K562 (cell line): Measurements from ENCODE around the gene RNASEH2C. TPM values are rescaled to one million over a fixed set of nuclear protein-coding genes. Genes with fewer than 3 reads are reported as not detected.
A peak's percentile ranks its signal among the peaks of the same experiment; 100 is the strongest.

Experiments
- HSF4 ChIP-seq: fragments of 250-450 bp; sonication (Bioruptor Pico); IDR thresholded peaks from 2 replicates; pipeline ENCODE4 v2.1.2; 2022; ENCODE audit warnings: mild to moderate bottlenecking, moderate library complexity, borderline replicate concordance
- MGA ChIP-seq: fragments of 450-650 bp; IDR thresholded peaks from 2 replicates; pipeline ENCODE4 v1.6.1; 2016; ENCODE audit warnings: mild to moderate bottlenecking, moderate library complexity
- POLR2A ChIP-seq: fragments of 450-650 bp; conservative IDR thresholded peaks from 2 replicates; pipeline ENCODE4 v1.6.1; 2016
- RBFOX2 ChIP-seq: fragments of 200-400 bp; formaldehyde crosslinking; IDR thresholded peaks from 2 replicates; pipeline ENCODE4 v1.6.1; 2017; ENCODE audit warnings: low read depth, mild to moderate bottlenecking, low read length, moderate library complexity
- polyA plus RNA-seq, 8 experiments: library from polyadenylated mRNA; depleted of rRNA in 4 of 8; stranded (reverse) in 5 of 8; unstranded in 3 of 8; fragments of >200 nt; fragmentation: Nextera tagmentation in 2 of 8; fragmentation: Illumina TruSeq in 1 of 8; extraction: Ambion mirVana in 2 of 8; extraction: Trizol in 1 of 8; gene quantifications; 2 replicates each; pipeline versions ENCODE4 v1.2.1 to v1.2.3, GENCODE V29; 2011 to 2014; ENCODE audit warnings: inconsistent platforms in 1 of 8, missing spikeins in 1 of 8
- total RNA-seq, 7 experiments: library from RNA; depleted of rRNA in 6 of 7; stranded (reverse); fragments of >200 nt in 6 of 7; fragmentation: Illumina TruSeq in 2 of 7; extraction: Trizol in 2 of 7; gene quantifications; 2 replicates each; pipeline versions ENCODE4 v1.2.1 to v1.2.3, GENCODE V29; 2011 to 2021; ENCODE audit warnings: low replicate concordance in 1 of 7

Gene RNASEH2C
- total and polyA plus RNA-seq, 9 of the 15 experiments (the other 6 are each of a cell fraction or from before 2014, with no cell fraction given): 5.4 to 78.2 (median 15.6) TPM

DNA sequence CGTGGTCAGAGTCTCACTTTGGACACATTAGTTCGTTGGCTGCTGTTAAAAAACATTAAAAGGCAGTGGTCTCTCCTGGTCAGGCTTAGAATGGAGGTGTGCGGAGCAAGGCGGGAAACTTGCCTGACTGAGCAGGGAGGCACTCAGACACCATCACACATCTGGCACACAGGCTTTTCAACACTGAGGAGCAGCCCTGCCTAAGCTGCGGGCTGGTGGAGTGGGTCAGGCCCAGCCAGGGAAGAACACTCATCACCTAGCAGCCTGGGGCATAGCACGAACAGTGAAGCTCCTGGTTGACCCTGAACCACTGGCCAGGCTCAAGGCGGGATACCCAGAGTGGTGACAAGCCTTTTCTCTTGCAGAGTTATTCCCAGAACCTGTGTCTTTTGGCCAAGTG lies 4.3 kb downstream of the RNASEH2C start (continued):
- TF ChIP-seq MGA (no peak), HSF4 (CRISPR knock-in tag) (no peak), RBFOX2 (peak; percentile 19; the same call in 1 of the 2 replicates), POLR2A (peak; percentile 12; the same call in 1 of the 2 replicates)
- TF ChIP-seq, all 486 proteins: peak for 2
